Cardiac muscle cell (in vitro differentiated cells and primary cell): Measurements from ENCODE around the gene LAMB4. TPM values are rescaled to one million over a fixed set of nuclear protein-coding genes. Genes with fewer than 3 reads are reported as not detected.

ENCODE experiments used
- DNase-seq, 2 donors: peaks; one replicate each; pipeline versions ENCODE4 v3.0.0 to v3.0.0-alpha.2; 2010 to 2017; ENCODE audit warnings: low read depth in 1 of 2, low spot score in 1 of 2
- H3K27ac ChIP-seq: fragments of 200-600 bp; sonication (generic); 2 replicates; pipeline ENCODE4 v1.5.1; 2016
- H3K27me3 ChIP-seq: fragments of 200-600 bp; sonication (generic); 2 replicates; pipeline ENCODE4 v1.6.0; 2016; ENCODE audit warnings: control low read depth
- H3K36me3 ChIP-seq: fragments of 200-600 bp; sonication (generic); 2 replicates; pipeline ENCODE4 v1.5.1; 2016; ENCODE audit warnings: control low read depth
- H3K4me1 ChIP-seq: fragments of 200-600 bp; sonication (generic); 2 replicates; pipeline ENCODE4 v1.8.1; 2017; ENCODE audit warnings: low read depth, mild to moderate bottlenecking, mixed run types
- H3K4me3 ChIP-seq: fragments of 200-600 bp; sonication (generic); 2 replicates; pipeline ENCODE4 v1.5.1; 2016; ENCODE audit warnings: mild to moderate bottlenecking
- H3K9me3 ChIP-seq: fragments of 200-600 bp; sonication (generic); 2 replicates; pipeline ENCODE4 v1.5.1; 2017; ENCODE audit warnings: low read depth, mild to moderate bottlenecking, control low read depth
- polyA plus RNA-seq: library from polyadenylated mRNA; unstranded; fragments of >200 nt; fragmentation: Nextera tagmentation; extraction: Ambion mirVana; gene quantifications from 2 replicates; pipeline ENCODE4 v1.2.1, GENCODE V29; 2016
- total RNA-seq: library from RNA; depleted of rRNA; stranded (reverse); fragments of >200 nt; gene quantifications from 2 replicates; pipeline ENCODE4 v1.2.3, GENCODE V29; 2016
- TF ChIP-seq, protein P1 (sequence below): IDR thresholded peaks from 2 replicates; pipeline ENCODE4 v1.5.1; 2012; ENCODE audit warnings: low read depth, mild to moderate bottlenecking, low read length

LAMB4 gene
- total and polyA plus RNA-seq, 2 experiments from 2014 or later, result not detected

GRCh38 chr7:107982042-107982840, 147.9 kb downstream of the LAMB4 start:
- Histone ChIP-seq H3K27ac (no peak overlapping the region), H3K4me3 (no peak overlapping the region), H3K36me3 (no peaks in the 10 kb centered on the region), H3K27me3 (no peaks in the 10 kb centered on the region), H3K4me1 (peaks cover 19% of the 10 kb centered on the region), H3K9me3 (no peaks in the 10 kb centered on the region)
- no peak for DNase-seq
- TF ChIP-seq, protein P1, sequence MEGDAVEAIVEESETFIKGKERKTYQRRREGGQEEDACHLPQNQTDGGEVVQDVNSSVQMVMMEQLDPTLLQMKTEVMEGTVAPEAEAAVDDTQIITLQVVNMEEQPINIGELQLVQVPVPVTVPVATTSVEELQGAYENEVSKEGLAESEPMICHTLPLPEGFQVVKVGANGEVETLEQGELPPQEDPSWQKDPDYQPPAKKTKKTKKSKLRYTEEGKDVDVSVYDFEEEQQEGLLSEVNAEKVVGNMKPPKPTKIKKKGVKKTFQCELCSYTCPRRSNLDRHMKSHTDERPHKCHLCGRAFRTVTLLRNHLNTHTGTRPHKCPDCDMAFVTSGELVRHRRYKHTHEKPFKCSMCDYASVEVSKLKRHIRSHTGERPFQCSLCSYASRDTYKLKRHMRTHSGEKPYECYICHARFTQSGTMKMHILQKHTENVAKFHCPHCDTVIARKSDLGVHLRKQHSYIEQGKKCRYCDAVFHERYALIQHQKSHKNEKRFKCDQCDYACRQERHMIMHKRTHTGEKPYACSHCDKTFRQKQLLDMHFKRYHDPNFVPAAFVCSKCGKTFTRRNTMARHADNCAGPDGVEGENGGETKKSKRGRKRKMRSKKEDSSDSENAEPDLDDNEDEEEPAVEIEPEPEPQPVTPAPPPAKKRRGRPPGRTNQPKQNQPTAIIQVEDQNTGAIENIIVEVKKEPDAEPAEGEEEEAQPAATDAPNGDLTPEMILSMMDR, result no peak

GRCh38 chr7:107981466-107981865, 148.7 kb downstream of the LAMB4 start:
- no peaks in the 10 kb centered on the region for H3K9me3 ChIP-seq
- TF ChIP-seq, protein P1, result no peak
- H3K27ac ChIP-seq, result no peak overlapping the region
- H3K4me1 ChIP-seq, result peaks cover 19% of the 10 kb centered on the region
- H3K4me3 ChIP-seq, result no peak overlapping the region
- no peaks in the 10 kb centered on the region for H3K27me3 ChIP-seq
- H3K36me3 ChIP-seq, result no peaks in the 10 kb centered on the region
- no peak for DNase-seq

DNA sequence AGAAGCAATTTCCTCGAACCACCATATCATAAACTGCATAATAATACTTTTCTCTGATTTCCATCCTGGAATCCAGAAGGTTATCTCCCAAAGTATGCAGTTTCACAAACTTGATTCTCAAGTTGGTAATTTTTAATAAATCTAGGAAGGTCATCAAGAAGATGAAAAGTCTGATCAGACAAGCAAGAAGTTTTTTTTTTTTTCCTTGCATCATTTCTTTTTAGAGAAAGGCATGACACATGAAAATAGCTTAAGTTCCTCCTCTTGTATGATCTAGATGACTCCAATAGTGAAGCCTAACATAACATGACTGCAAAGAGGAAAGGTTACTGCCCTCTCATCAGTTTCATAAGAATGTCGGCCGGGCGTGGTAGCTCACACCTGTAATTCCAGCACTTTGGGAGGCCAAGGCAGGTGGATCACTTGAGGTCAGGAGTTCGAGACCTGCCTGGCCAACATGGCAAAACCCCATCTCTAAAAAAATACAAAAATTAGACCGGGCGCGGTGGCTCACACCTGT, 149.4 kb downstream of the LAMB4 start:
- Histone ChIP-seq H3K27me3 (no peaks in the 10 kb centered on the region), H3K9me3 (no peaks in the 10 kb centered on the region), H3K36me3 (no peaks in the 10 kb centered on the region), H3K4me1 (peaks cover 19% of the 10 kb centered on the region), H3K4me3 (no peak overlapping the region), H3K27ac (no peak overlapping the region)
- TF ChIP-seq, protein P1, result no peak
- DNase-seq, result no peak

- no peak overlapping the region for H3K27ac ChIP-seq
- H3K27me3 ChIP-seq, result no peaks in the 10 kb centered on the region
- no peaks in the 10 kb centered on the region for H3K36me3 ChIP-seq
- no peak for DNase-seq
- H3K4me3 ChIP-seq, result no peak overlapping the region
- TF ChIP-seq, protein P1, result no peak
- peaks cover 19% of the 10 kb centered on the region for H3K4me1 ChIP-seq
- no peaks in the 10 kb centered on the region for H3K9me3 ChIP-seq
These were observed 150.0 kb downstream of the LAMB4 start for GRCh38 chr7:107980171-107980570.

DNA sequence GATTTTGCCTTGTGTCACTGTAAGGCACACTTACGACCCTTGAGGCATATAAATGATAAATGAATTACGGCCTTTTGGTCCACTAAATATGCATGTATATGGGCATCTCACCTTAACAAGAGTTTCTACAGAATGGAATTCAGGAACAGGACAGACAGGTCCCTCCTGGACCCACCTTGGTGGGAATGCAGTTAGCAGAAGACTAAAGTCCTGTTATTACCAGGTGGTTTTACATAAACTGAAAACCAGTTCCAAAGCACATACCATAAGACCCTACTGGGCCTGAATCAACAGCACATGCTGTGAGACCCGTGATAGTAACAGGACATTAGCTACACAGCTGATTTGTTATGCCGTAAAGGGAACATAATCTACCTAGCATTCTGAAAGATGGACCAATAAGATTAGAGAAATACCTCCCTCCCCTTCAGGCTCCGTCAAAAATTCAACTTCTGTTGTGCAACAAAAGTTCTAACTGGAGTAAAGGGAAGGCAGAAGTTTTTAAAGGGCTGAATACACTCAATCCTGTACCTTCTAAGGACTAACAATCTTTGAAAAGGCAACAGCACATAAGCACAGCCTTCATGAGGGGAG, 151.2 kb downstream of the LAMB4 start:
- Histone ChIP-seq H3K27me3 (no peaks in the 10 kb centered on the region), H3K4me1 (peaks cover 19% of the 10 kb centered on the region), H3K27ac (no peak overlapping the region), H3K9me3 (no peaks in the 10 kb centered on the region), H3K4me3 (no peak overlapping the region), H3K36me3 (no peaks in the 10 kb centered on the region)
- TF ChIP-seq, protein P1, result no peak
- no peak for DNase-seq
